A673 (cell line): ENCODE data around the gene ZNF821. TPM values are rescaled to one million over a fixed set of nuclear protein-coding genes. Genes with fewer than 3 reads are reported as not detected.
"Not testable (repeated sequence)": the region's sequence is repeated elsewhere in the genome, so short reads cannot be mapped to it uniquely, and the experiment has no call there.

Source experiments
- BruUV-seq: library from RNA; stranded (reverse); fragments of 400-500 nt; replicated peaks from 2 replicates; lab custom pipeline; 2021; lab: Mats Ljungman, UMichigan
- CTCF ChIA-PET: fragments of 300-600 bp; sonication (Branson Sonifier 250); formaldehyde crosslinking; loops from one replicate; lab custom pipeline; 2022; ENCODE audit warnings: antibody characterized with exemption; lab: Charles Lee
- POLR2A ChIA-PET: fragments of 300-600 bp; sonication (Branson Sonifier 250); formaldehyde crosslinking; loops from one replicate; lab custom pipeline; 2022; ENCODE audit warnings: antibody characterized with exemption; ENCODE audit not compliant: low non-redundant PET; lab: Charles Lee
- DNase-seq: peaks from one replicate; pipeline ENCODE4 v3.0.0-alpha.2; 2015; ENCODE audit warnings: low spot score
- H3K27ac ChIP-seq: fragments of 200-600 bp; sonication (generic); 2 replicates; pipeline ENCODE4 v1.5.1; 2016; ENCODE audit warnings: mixed run types, low read depth, mild to moderate bottlenecking, mixed read lengths, antibody characterized with exemption, low read length; ENCODE audit not compliant: poor library complexity, severe bottlenecking
- H3K27me3 ChIP-seq: fragments of 200-600 bp; sonication (generic); replicated peaks from 2 replicates; pipeline ENCODE4 v1.6.1; 2017; ENCODE audit warnings: mixed run types, low read depth, mild to moderate bottlenecking, mixed read lengths, antibody characterized with exemption, low read length; ENCODE audit not compliant: insufficient read depth, poor library complexity
- H3K36me3 ChIP-seq: fragments of 200-600 bp; sonication (generic); 2 replicates; pipeline ENCODE4 v1.6.1; 2016; ENCODE audit warnings: mixed run types, mild to moderate bottlenecking, mixed read lengths, antibody characterized with exemption, low read length; ENCODE audit not compliant: insufficient read depth, poor library complexity, severe bottlenecking
- H3K4me1 ChIP-seq: fragments of 200-600 bp; sonication (generic); 2 replicates; pipeline ENCODE4 v1.6.1; 2017; ENCODE audit warnings: mixed run types, mild to moderate bottlenecking, mixed read lengths, antibody characterized with exemption, low read length; ENCODE audit not compliant: insufficient read depth, poor library complexity, severe bottlenecking
- H3K4me3 ChIP-seq: fragments of 200-600 bp; sonication (generic); 2 replicates; pipeline ENCODE4 v1.5.1; 2016; ENCODE audit warnings: low read depth, mixed run types, mild to moderate bottlenecking, mixed read lengths, low read length; ENCODE audit not compliant: poor library complexity, severe bottlenecking
- H3K9me3 ChIP-seq: fragments of 200-600 bp; sonication (generic); 2 replicates; pipeline ENCODE4 v1.6.1; 2016; ENCODE audit warnings: mixed run types, low read depth, mild to moderate bottlenecking, mixed read lengths, antibody characterized with exemption, low read length; ENCODE audit not compliant: poor library complexity, severe bottlenecking
- CTCF ChIP-seq: fragments of 300-800, 200-600 bp; sonication (generic); conservative IDR thresholded peaks from 2 replicates; pipeline ENCODE4 v1.5.1; 2017; ENCODE audit warnings: low read depth, mild to moderate bottlenecking, antibody characterized with exemption, low read length, moderate library complexity, mixed read lengths
- EZH2 ChIP-seq: fragments of 200-600 bp; sonication (generic); IDR thresholded peaks from 2 replicates; pipeline ENCODE4 v1.6.1; 2017; ENCODE audit warnings: borderline replicate concordance, low read depth, mild to moderate bottlenecking, mixed read lengths, antibody characterized with exemption, low read length; ENCODE audit not compliant: poor library complexity, severe bottlenecking
- intact Hi-C: fragments of 100-400 bp; cut with micrococcal nuclease; formaldehyde crosslinking; loops from one replicate; pipeline ENCODE4 v1.10.0; 2022; ENCODE audit not compliant: unreplicated experiment
- total RNA-seq: library from RNA; stranded (reverse); gene quantifications from 2 replicates; pipeline ENCODE4 v1.2.3, GENCODE V29; 2021

Gene ZNF821
- total RNA-seq, 1 experiment from 2014 or later, result 11.1 TPM

GRCh38 chr16:71830359-71830758 is 53.6 kb downstream of the ZNF821 start:
- Histone ChIP-seq H3K4me1 (no peaks in the 10 kb centered on the region), H3K36me3 (no peaks in the 10 kb centered on the region), H3K27me3 (no peaks in the 10 kb centered on the region), H3K27ac (no peak overlapping the region), H3K9me3 (no peaks in the 10 kb centered on the region), H3K4me3 (no peak overlapping the region)
- ChIA-PET POLR2A (no interaction called here), CTCF (no interaction called here)
- intact Hi-C loops, result no loop called here
- no peak for TF ChIP-seq EZH2
- TF ChIP-seq CTCF, result no peak
- BruUV-seq, result no TSS peak
- DNase-seq, result no peak

- H3K36me3 ChIP-seq, result no peaks in the 10 kb centered on the region
Measured at GRCh38 chr16:71826533-71827017, 57.4 kb downstream of the ZNF821 start.

GRCh38 chr16:71817155-71817500 is 66.9 kb downstream of the ZNF821 start:
- H3K4me3 ChIP-seq, POLR2A ChIA-PET, H3K36me3 ChIP-seq, DNase-seq, BruUV-seq, H3K27me3 ChIP-seq, intact Hi-C loops, H3K4me1 ChIP-seq, H3K9me3 ChIP-seq, H3K27ac ChIP-seq, CTCF ChIA-PET: not testable (repeated sequence)

More at GRCh38 chr16:71826533-71827017, 57.4 kb downstream of the ZNF821 start:
- TF ChIP-seq CTCF, result no peak
- TF ChIP-seq EZH2, result no peak
- intact Hi-C loops, result no loop called here
- CTCF ChIA-PET, result no interaction called here
- no peaks in the 10 kb centered on the region for H3K27me3 ChIP-seq
- H3K4me1 ChIP-seq, result no peaks in the 10 kb centered on the region
- no peaks in the 10 kb centered on the region for H3K9me3 ChIP-seq
- DNase-seq, result no peak
- POLR2A ChIA-PET, result no interaction called here
- no TSS peak for BruUV-seq
- H3K27ac ChIP-seq, result no peak overlapping the region
- no peak overlapping the region for H3K4me3 ChIP-seq

GRCh38 chr16:71811261-71811803 is 72.7 kb downstream of the ZNF821 start:
- no TSS peak for BruUV-seq
- CTCF ChIA-PET, result no interaction called here
- no peak for DNase-seq
- intact Hi-C loops, result no loop called here
- POLR2A ChIA-PET, result interaction anchor here (0.6 kb wide), 1 partner anchor 72 kb away, joined by 3 read pairs; no protein-coding TSS in a partner anchor
- TF ChIP-seq CTCF (no peak), EZH2 (no peak)
- H3K36me3 ChIP-seq, result no peaks in the 10 kb centered on the region
- peaks cover 10% of the 10 kb centered on the region for H3K4me1 ChIP-seq
- H3K9me3 ChIP-seq, result no peaks in the 10 kb centered on the region
- no peaks in the 10 kb centered on the region for H3K27me3 ChIP-seq
- H3K27ac ChIP-seq, result no peak overlapping the region
- no peak overlapping the region for H3K4me3 ChIP-seq

GRCh38 chr16:71810155-71810530 is 73.8 kb downstream of the ZNF821 start:
- DNase-seq, H3K36me3 ChIP-seq, H3K4me3 ChIP-seq, H3K9me3 ChIP-seq, H3K27me3 ChIP-seq, H3K27ac ChIP-seq, BruUV-seq, intact Hi-C loops, CTCF ChIA-PET, POLR2A ChIA-PET: not testable (repeated sequence)
- H3K4me1 ChIP-seq, result peaks cover 14% of the 10 kb centered on the region
